ENCODE measurements around the gene COL15A1.

DNA sequence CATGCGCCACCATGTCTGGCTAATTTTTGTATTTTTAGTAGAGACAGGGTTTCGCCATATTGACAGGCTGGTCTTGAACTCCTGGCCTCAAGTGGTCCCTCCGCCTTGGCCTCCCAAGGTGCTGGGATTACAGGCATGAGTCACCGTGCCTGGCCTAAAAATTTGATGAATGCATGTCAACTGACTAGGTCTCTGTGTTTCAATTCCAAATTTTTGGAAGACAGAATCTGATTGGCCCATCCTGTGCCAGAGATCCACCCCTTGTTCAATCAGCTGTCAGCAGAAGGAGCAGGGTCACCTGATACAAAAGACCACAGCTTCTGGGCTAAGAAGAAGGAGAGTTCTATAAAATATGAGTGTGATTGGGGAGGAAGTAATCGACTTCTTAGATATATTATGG is 43.5 kb upstream of the COL15A1 start:
- TF ChIP-seq, protein P1, sequence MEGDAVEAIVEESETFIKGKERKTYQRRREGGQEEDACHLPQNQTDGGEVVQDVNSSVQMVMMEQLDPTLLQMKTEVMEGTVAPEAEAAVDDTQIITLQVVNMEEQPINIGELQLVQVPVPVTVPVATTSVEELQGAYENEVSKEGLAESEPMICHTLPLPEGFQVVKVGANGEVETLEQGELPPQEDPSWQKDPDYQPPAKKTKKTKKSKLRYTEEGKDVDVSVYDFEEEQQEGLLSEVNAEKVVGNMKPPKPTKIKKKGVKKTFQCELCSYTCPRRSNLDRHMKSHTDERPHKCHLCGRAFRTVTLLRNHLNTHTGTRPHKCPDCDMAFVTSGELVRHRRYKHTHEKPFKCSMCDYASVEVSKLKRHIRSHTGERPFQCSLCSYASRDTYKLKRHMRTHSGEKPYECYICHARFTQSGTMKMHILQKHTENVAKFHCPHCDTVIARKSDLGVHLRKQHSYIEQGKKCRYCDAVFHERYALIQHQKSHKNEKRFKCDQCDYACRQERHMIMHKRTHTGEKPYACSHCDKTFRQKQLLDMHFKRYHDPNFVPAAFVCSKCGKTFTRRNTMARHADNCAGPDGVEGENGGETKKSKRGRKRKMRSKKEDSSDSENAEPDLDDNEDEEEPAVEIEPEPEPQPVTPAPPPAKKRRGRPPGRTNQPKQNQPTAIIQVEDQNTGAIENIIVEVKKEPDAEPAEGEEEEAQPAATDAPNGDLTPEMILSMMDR (IDR thresholded peaks at IDR 0.05) = no peak
- TF ChIP-seq EZH2 (IDR thresholded peaks at IDR 0.05; ENCODE audit: borderline replicate concordance, insufficient read depth, low read depth, low read length, poor library complexity, severe bottlenecking) = no peak
